Activated CD4-positive, CD25-positive, alpha-beta regulatory T cell (primary cell): Measurements from ENCODE around the gene SYNPO2L.
A peak's percentile ranks its signal among the peaks of the same experiment; 100 is the strongest.
"Not testable (repeated sequence)": the region's sequence is repeated elsewhere in the genome, so short reads cannot be mapped to it uniquely, and the experiment has no call there.

Experiments used
- DNase-seq, 4 experiments: peaks; one replicate each; lab custom pipeline; 2025; lab: John Stamatoyannopoulos, UW

The SYNPO2L gene

DNA sequence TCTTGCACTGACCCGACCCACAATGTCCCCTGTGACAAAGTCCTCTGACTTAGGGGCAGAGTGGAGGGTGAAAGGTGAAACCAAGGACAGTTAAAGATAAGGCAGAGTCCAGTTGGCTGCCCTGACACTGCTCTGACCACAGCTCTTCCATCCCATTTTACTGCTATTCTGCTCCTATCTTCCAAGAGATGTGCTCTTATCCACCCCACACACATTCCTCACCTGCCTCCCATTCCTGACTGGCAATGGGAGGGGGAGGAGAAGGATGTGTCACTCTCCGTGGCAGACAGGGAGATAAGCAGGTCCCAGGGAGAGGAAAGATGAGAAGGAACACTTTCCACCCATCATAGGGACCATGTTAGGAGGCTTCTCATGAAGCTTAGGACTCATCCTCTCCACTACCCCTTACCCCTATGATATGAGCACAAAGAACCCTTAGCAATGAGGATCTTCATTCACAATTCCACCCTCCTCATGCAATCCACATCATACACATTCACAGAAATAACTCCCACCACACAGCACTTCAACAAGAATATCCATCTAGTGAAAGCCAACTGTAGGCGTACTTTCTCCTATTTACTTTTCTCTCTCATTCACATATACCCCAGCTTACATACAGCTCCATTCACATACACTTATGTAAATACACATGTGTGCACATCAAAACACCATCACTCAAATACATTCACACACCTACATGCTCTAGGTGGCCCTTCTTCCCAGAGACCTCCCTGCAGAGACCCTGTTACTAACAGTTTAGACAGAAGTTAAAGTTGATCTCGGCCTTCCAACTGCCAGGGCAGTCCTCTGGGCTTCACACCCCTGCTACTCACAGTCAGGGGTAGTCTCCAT, 6.6 kb downstream of the SYNPO2L start:
- no peak for DNase-seq

DNA sequence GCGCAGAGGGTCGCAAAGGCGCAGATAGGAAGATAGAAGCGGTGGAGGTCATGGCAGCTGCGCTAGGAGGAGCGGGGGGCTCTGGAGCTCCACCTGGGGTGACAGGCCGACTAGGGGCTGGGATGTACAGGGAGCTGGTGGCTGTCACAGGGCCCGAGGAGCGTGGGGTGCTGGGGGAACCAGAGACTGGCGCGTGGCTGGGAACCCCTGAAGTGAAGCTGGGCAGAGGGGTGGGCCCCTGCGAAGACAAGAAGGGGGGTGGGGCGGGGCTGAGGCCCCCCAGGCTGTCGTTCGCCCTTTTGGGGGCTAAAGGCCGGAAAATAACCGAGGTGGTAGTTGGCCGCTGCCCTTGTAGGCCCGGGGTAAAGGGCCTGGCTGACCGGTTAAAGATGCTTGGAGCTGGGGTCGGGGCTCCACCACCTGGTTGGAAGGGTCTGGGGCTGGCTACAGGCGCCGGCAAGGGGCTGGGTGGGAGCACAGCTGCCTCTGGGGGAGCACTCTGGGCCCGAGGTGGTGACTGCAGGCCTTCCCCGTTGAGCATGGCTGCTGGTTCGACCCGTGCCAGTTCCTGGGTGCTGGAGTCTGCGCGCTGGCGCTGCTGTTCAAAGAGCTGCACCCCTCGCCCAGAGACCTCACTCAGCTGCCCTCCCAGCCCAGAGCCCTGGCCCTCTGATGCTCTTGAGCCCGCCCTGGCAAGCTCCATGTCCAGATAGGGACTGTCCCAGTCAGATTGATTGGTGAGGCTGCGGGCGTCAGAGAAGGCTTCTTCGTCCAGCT, 7.8 kb downstream of the SYNPO2L start:
- peak in 1 of 4 experiments; percentile 3 for DNase-seq

DNA sequence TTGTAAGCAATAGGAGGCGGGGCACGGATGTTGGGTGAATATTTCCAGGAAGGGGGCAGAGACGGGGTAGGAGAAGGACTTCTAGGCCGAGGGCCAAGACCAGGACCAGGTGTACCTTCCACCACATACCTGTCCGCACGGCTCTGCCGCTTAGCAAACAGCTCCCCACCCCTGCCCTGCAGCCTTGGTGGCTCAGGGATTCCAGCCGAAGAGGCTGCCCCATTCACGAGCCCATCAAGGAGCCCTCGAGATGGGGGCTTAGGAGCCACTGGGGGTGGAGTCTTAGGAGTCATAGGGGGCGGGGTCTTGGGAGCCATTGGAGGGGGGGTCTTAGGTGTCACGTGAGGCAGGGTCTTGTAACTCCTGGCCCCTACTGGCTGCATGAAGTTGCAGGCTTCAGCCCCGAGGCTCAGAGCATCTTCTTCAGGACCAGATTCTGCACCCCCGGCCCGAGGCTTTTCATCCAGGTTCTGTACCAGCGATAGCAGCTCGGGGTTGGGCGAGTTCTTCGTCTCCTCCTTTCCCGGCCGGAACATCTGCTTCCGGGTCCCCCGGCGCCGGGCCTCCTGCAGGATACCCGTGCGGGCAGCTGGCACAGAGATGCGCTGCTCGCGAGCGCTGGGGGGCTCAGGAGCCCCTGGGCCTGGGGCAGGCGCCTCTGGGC, 8.5 kb downstream of the SYNPO2L start:
- DNase-seq: peak in 1 of 4 experiments; percentile 4

DNA sequence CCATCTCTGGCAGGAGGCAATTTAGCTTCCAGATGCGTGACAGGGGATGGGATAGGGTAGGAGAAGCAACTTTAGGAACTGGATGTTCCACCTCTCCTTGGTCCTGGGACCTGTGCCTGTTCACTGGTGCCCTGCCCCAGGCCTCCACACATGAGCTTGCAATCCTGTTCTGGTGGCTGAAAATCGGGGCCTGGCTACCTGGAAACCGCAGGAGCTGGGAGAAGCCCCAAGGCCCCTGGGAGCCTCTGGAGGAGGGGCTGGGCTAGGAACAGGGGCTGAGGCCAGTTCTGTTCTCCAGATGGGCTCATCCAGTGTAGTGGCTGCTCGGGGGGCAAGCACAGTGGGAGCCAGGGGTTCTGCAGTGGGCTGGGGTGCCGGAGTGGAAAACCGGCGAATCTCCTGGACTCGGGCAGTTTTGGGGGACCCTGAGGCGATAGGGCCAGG, 9.2 kb downstream of the SYNPO2L start:
- no peak for DNase-seq

DNA sequence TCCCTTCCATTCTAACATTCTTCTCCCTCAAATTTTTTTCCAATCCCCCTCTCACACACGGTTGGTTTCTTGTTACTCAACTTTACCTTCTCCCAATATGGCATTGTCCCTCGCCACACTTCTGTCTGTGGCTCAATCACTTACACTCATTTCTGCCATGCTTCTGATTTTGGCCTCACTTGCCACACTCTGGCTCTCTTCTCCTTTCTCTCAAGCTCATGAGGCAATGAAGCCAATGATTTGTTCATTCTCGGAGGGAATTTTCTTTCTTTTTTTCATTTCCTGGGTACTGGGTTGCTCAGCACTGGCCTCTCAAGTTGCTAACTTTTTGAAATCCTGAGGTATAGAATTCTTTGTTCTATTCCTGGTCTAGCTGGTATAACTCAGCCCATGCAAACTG, 10.6 kb downstream of the SYNPO2L start:
- no peak for DNase-seq

DNA sequence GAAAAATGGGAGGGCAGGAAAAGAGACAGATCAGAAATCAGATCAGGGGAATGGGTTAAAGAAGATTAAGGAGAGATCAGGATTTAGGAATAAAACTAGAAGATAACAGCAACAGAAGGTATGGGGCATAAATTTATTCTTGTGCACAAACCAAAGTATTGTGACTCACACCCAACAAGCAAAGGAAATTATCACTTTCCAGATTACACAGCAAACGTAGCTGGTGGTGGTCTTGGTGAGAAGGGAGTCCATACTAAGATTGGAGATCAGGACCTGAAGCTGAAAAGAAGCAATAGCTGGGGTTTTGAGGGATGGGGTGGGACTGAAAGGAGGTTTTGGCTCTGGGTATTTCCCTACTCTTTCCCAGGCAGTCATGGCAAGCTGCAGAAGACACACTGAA, 11.1 kb downstream of the SYNPO2L start:
- no peak for DNase-seq

DNA sequence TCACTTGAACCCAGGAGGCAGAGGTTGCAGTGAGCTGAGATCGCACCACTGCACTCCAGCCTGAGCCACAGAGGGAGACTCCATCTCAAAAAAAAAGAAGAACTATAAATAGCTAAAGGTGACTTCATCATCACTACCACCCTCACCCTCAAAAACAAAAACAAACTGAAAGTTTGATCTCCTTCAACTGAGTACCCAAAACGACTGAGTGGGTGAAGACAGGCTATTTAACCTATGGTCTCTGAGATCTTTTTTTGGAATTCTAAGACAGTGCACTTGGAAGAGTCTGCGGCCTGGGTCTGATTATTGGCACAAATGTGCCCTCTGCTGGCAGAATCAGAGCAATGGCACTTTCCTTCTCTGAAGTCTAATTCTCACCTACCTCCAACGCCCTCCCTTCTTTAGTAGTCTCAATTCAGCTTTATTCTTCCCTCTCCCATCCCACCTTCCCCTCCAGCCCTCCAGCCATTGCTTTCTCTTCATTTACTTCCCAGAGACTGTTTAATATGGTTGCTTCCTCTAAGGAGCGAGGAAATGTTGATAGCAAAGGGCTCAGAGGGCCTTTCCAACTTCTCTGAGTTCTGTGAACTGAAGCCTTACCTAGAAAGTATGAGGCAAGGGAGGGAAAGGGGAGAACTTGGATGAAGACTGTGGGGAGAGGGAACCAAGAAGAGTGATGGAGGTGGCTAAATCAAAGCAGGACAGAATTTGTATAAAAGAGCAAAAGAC, 11.7 kb downstream of the SYNPO2L start:
- peak in 2 of 4 experiments; percentile 5 to 15 for DNase-seq

DNA sequence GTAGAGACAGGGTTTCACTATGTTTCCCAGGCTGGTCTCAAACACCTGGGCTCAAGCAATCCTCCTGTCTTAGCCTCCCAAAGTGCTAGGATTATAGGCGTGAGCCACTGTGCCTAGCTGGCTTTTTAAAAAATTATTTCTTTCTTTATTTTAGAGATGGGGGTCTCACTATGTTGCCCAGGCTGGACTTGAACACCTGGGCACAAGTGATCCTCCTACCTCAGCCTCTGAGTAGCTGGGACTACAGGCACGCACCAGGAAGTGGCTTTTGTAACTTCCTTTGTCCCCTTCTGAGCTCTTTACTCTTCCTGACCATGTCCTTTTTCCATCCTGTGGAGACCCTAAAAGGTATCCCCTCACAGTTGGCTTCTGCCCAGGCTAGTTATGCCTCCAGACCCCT, 12.5 kb downstream of the SYNPO2L start:
- DNase-seq: no peak

DNA sequence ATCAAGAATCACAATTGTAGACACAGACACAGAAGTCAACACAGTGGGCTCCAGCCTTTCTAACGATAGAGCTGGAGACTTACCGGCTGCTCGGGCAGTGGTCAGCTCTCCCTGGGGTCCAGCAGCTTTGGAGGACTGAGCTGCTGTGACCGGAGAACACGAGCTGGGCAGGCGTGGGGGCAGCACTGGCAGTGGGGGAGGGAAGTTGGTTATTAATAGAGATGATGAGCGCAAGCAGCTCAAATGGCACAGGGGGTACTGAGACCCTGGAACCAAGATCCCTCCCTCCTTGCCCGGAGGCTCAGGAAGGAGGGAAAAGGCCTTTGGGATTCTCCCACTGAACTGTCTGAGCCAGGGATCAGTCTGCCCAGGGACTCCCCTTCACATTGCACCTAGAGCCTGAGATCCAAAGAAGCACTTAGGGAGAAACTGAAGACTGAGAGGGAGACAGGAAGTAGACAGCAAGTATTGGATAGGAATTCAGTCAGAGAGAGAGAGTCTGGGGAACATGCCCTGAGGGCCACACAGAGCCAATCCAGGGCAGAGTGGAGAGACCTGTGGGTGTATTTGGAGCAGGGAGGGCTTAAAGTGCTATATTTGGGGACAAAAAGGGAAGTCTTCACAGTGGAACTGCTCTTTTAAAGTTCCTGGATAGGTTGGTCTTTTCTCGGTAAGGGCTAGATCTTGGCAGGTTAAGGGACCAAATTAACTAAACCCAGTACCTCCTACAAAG, 14.3 kb downstream of the SYNPO2L start, which contains the start of gene MYOZ1:
Gene MYOZ1 (minus strand): TSS at position 147 of the 733 bp plus-strand sequence. CDS start 1,457 bp downstream, outside the sequence.
- DNase-seq: no peak

DNA sequence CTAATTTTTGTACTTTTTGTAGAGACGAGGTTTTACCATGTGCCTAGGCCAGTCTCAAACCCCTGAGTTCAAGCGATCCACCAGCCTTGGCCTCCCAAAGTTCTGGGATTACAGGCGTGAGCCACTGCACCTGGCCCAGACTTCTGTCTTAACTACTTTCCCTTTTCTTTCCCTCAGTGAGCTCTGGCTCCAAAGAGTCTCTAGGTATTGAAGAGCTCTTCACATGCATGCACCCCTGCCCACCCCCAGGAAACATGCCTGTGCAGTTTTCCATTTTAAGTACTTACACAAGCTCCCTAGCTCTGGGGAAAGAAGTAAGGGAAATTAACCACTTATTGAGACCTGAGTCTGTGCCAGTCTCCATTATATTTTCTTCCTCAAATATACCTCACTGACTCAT, 16.5 kb downstream of the SYNPO2L start:
- no peak for DNase-seq

DNA sequence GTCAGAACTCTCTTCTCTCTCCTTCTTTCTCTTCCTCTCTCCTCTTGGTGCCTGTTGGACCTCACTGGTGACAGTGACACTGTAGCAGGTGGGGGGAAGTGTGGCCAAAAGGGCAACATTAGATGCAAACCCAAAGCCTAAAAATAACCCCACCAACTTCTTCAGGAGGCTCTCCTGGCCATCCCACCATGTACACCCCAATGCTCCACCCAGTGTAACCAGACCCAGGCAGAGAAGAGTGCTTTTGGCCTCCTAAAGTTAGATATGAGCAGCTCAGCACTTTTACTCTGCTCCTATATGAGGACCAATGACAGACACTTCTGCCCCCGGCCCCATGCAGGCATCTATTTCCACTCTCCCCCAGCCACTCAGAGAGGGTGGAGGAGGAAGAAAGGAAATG, 20.0 kb downstream of the SYNPO2L start:
- DNase-seq: no peak

DNA sequence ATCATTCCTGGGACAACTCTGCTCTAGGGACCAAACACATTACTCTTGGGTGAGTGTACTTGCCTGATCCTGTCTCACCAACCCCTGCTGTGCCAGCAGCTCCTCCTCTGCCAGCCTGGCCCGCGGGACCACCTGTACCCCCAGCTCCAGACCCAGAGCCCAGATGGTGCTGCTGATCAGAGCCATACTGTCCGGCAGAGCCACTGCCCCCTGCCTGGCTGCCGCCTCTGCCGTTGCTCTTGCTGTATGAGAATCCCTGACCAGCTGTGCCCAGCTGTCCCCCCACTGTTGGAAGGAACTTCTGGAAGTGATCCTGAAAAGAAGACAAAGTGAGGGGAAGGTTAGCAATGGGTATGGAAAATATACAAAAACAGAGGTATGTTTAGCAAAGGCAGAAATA, 21.4 kb downstream of the SYNPO2L start:
- DNase-seq: no peak

DNA sequence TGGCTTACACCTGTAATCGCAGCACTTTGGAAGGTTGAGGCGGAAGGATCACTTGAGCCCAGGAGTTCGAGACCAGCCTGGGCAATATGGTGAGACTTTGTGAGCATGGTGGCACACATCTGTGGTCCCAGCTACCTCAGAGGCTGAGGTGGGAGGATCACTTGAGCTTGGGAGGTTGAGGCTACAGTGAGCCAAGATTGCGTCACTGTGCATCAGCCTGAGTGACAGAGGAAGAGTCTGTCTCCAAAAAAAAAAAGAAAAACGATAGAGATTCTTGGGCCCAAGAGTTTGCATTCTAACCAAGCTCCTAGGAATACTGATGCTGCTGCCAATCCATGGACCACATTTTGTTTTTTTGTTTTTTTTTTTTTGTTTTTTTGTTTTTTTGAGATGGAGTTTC, 26.7 kb downstream of the SYNPO2L start:
- DNase-seq: no peak

DNA sequence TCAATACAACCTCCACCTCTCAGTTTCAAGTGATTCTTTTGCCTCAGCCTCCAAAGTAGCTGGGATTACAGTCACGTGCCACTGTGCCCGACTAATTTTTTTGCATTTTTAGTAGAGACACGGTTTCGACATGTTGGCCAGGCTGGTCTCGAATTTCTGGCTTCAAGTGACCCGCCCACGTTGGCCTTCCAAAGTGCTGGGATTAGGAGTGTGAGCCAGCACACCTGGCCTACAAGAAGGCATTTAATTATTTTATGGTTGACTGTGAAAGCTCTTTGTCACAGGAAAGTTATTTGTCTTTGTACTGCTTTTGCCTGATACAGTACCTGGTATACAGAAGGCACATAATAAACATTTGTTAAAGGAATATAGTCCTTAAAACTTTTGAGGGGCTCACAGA, 27.4 kb downstream of the SYNPO2L start:
- DNase-seq: no peak

DNA sequence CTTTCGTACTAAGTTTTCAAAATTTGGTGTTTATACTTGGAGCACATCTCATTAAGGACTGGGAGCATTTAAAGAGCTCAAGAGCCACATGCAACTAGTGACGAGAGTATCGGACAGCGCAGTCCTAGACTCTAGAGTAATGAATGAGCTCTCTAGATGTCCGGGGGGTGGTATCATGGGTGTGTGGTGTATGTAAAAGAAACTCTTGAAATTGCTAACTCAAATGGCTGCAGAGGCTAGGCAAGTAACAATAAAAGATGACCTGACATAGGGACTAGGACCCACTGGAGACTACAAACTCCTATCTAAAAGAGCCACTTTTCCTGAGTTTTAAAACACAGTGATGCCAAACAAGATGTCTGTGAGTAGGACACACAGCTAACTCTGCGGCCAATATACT, 28.5 kb downstream of the SYNPO2L start:
- no peak for DNase-seq

DNA sequence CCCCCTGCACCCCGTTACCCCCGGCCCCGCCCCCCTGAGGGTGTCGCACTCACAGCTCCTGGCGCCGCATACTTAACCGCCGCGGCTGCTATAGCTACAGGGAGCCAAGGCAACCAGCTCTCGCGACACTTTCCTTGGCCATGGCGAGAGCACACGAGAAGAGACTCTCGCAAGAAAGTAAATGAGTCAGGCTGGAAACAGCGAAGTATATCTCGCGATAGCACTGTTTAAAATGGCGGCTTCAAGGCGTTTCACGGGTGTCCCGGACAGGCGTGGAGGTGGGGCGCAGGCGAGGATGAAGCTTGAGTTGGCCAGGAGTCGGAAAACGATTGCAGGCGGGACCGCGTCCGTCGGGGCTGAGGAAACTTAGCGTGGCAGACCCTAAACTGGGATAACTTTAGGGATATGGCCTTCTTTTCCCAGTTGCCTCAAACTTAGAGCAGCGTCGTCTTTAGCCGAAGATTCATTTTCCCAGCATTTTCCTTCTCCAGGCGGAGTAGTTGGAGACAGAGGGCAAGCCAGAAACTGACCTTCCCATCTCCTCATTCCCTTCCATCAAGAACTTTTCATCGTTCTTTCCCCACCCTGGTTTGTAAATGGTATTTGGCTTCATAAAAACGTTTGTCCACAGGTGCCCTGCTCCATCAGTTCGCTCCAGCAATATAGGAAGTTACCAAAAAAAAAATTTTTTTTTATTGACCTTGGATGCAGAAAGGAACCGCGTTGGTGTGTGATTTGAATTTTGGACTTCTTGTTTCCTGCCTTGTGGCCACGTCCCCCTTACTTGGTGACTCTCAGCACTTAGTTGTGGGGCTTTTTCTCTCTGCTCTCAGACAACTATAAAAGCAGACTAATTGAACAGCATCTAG, 29.7 kb downstream of the SYNPO2L start:
- peak; percentile 77 to 88 (median 83) for DNase-seq

DNA sequence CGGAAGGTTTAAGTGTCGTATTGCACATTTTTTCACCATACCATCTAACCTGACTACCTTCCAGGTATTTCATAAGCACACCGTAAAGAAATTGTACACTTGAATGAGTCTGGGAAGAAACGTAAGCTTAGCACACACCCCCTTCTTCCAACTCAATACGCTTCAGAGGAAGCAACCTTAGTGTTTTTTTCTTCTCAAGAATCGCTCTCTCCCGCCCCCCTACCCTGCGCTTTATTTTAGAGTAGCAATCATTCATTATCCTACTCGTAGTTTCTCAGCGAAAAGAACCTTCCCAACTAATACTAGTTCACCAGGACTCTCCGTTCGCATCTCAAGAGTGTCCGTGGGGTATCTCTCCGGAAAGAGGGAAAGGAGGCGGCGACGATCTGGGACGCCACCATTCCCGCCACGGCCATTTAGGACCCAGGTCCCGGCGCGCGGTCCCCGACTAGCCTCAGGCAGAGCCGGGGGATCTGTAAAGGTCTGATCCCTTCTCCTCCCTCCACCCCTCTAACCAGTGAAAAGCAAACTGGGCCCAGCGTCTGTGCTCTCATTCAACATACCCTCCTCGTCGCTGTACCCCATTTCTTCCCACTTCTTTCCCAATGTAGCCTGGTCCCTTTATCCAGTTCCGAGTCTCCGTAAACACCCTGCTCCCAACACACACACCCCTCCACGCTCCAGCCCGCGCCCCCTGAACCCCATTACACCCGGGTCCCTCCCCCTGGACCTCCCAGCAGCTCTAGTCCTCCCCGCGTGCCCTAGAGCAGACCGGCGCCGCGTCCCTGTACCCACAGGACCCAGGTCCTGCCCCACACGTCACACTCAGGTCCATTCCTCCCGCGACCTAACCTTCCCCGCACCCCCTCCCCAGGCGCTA, 30.6 kb downstream of the SYNPO2L start:
- no peak for DNase-seq

DNA sequence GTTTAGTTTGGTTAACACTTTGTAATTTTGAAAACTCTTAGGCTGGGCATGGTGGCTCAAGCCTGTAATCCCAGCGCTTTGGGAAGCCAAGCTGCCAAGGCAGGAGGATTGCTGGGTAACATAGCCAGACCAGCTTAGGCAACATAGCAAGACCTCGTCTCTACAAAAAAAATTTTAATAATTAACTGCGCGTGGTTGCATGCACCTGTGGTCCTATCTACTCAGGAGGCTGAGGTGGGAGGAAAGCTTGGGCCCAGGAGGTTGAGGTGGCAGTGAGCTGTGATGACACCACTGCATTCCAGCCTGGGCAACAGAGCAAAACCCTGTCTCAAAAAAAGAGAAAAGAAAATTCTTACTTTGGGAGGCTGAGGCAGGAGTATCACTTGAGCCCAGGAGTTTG, 32.8 kb downstream of the SYNPO2L start:
- DNase-seq: no peak

DNA sequence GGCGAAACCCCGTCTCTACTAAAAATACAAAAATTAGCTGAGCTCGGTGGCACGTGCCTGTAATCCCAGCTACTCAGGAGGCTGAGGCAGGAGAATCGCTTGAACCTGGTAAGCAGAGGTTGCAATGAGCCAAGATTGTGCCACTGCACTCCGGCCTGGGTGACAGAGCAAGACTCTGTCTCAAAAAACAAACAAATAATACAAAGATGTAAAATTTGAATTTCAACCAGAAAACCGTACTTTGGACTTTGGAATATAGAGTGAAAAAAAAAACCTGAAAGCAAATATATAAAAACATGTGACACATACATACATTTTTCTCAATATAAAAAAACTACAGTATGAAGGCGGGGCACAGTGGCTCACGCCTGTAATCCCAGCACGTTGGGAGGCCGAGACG, 34.9 kb downstream of the SYNPO2L start:
- not testable (repeated sequence) for DNase-seq
